ENCODE measurements around the gene LRRC7. TPM values are rescaled to one million over a fixed set of nuclear protein-coding genes. Genes with fewer than 3 reads are reported as not detected.

LRRC7 gene
- total RNA-seq, 1 experiment from 2014 or later: not detected

DNA sequence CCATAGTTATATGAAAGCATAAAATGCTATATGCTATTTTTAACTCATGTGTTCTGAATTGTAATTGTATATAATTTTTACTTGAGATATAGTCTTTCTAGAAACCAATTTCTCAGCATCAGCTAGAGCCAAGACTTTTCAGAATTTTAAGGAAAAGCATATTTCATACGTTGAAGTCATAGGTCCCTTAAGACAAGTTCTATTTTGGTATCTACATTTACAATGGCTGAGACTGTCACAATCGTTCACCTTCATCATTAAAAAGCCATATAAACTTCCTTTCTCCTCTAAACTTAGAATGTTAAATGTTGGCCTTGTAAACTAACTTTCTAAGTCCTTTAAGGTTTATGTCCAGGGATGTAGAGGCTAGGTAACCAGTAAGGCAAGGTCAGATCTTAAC lies 533.5 kb downstream of the LRRC7 start:
- intact Hi-C loops (cut with micrococcal nuclease; ENCODE audit: unreplicated experiment): no loop called here
- no TSS peak for BruUV-seq (replicated peaks)
- TF ChIP-seq, protein P1, sequence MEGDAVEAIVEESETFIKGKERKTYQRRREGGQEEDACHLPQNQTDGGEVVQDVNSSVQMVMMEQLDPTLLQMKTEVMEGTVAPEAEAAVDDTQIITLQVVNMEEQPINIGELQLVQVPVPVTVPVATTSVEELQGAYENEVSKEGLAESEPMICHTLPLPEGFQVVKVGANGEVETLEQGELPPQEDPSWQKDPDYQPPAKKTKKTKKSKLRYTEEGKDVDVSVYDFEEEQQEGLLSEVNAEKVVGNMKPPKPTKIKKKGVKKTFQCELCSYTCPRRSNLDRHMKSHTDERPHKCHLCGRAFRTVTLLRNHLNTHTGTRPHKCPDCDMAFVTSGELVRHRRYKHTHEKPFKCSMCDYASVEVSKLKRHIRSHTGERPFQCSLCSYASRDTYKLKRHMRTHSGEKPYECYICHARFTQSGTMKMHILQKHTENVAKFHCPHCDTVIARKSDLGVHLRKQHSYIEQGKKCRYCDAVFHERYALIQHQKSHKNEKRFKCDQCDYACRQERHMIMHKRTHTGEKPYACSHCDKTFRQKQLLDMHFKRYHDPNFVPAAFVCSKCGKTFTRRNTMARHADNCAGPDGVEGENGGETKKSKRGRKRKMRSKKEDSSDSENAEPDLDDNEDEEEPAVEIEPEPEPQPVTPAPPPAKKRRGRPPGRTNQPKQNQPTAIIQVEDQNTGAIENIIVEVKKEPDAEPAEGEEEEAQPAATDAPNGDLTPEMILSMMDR (conservative IDR thresholded peaks at IDR 0.05; ENCODE audit: low read depth, low read length): no peak
- TF ChIP-seq EZH2 (IDR thresholded peaks at IDR 0.05; ENCODE audit: borderline replicate concordance, low read depth, low read length, poor library complexity, severe bottlenecking): no peak
- DNase-seq (ENCODE audit: low spot score): no peak
- CTCF ChIA-PET: no interaction called here
- H3K4me1 ChIP-seq (ENCODE audit: insufficient read depth, low read length, poor library complexity, severe bottlenecking): no peaks in the 10 kb centered on the region
- no peak overlapping the region for H3K27ac ChIP-seq (ENCODE audit: low read depth, low read length, poor library complexity, severe bottlenecking)
- no peaks in the 10 kb centered on the region for H3K36me3 ChIP-seq (ENCODE audit: insufficient read depth, low read length, poor library complexity, severe bottlenecking)
- H3K4me3 ChIP-seq (ENCODE audit: low read depth, low read length, poor library complexity, severe bottlenecking): no peak overlapping the region
- no peaks in the 10 kb centered on the region for H3K9me3 ChIP-seq (ENCODE audit: low read depth, low read length, poor library complexity, severe bottlenecking)
- POLR2A ChIA-PET (ENCODE audit: low non-redundant PET): no interaction called here
- peaks cover 3% of the 10 kb centered on the region for H3K27me3 ChIP-seq (replicated peaks; ENCODE audit: insufficient read depth, low read depth, low read length, poor library complexity)

DNA sequence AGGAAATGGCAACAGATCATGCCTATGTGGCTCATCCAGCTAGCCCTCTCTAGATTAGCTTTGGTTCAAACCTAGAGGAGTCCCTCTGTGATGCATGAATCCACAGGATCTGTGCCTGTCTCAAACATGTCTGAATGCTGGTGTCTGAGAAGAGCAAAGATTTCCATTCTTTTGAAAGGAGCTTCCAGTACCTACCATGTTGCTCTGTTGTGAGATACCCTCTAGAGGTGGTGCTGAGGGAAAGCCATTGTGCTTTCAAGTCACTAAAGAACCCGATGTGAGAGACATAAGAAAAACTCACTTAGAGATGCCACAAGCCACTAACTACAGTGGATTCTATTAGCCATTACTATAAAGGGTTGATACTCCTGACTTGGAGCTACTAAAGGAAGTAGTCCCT lies 534.1 kb downstream of the LRRC7 start:
- no TSS peak for BruUV-seq (replicated peaks)
- H3K4me1 ChIP-seq (ENCODE audit: insufficient read depth, low read length, poor library complexity, severe bottlenecking): no peaks in the 10 kb centered on the region
- ChIA-PET CTCF (no interaction called here), POLR2A (ENCODE audit: low non-redundant PET) (no interaction called here)
- DNase-seq (ENCODE audit: low spot score): no peak
- no peaks in the 10 kb centered on the region for H3K36me3 ChIP-seq (ENCODE audit: insufficient read depth, low read length, poor library complexity, severe bottlenecking)
- peaks cover 3% of the 10 kb centered on the region for H3K27me3 ChIP-seq (replicated peaks; ENCODE audit: insufficient read depth, low read depth, low read length, poor library complexity)
- intact Hi-C loops (cut with micrococcal nuclease; ENCODE audit: unreplicated experiment): no loop called here
- H3K27ac ChIP-seq (ENCODE audit: low read depth, low read length, poor library complexity, severe bottlenecking): no peak overlapping the region
- H3K9me3 ChIP-seq (ENCODE audit: low read depth, low read length, poor library complexity, severe bottlenecking): no peaks in the 10 kb centered on the region
- TF ChIP-seq, protein P1 (conservative IDR thresholded peaks at IDR 0.05; ENCODE audit: low read depth, low read length): no peak
- no peak for TF ChIP-seq EZH2 (IDR thresholded peaks at IDR 0.05; ENCODE audit: borderline replicate concordance, low read depth, low read length, poor library complexity, severe bottlenecking)
- H3K4me3 ChIP-seq (ENCODE audit: low read depth, low read length, poor library complexity, severe bottlenecking): no peak overlapping the region

DNA sequence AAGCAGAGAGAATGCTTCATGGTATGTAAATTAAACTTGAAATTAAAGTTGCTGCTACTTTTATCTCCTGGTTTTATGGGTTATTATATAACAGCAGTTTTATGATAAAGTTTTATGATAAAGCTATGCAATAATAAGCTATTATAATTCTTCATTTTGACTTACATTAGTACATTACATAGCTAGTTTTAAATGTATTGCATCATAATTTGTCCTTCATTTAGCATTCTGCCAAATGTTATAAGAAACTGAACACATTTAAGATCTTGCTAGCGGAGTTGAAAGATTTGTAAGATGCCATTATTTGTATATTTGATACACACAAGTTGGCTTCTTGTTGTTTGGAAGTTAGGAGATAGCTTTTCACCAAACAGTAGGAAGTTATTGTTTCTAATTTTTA lies 536.0 kb downstream of the LRRC7 start:
- Histone ChIP-seq H3K27me3 (replicated peaks; ENCODE audit: insufficient read depth, low read depth, low read length, poor library complexity) (peaks cover 3% of the 10 kb centered on the region), H3K4me1 (ENCODE audit: insufficient read depth, low read length, poor library complexity, severe bottlenecking) (no peaks in the 10 kb centered on the region), H3K4me3 (ENCODE audit: low read depth, low read length, poor library complexity, severe bottlenecking) (no peak overlapping the region), H3K36me3 (ENCODE audit: insufficient read depth, low read length, poor library complexity, severe bottlenecking) (no peaks in the 10 kb centered on the region), H3K9me3 (ENCODE audit: low read depth, low read length, poor library complexity, severe bottlenecking) (no peaks in the 10 kb centered on the region), H3K27ac (ENCODE audit: low read depth, low read length, poor library complexity, severe bottlenecking) (no peak overlapping the region)
- no TSS peak for BruUV-seq (replicated peaks)
- POLR2A ChIA-PET (ENCODE audit: low non-redundant PET): no interaction called here
- no peak for DNase-seq (ENCODE audit: low spot score)
- CTCF ChIA-PET: no interaction called here
- intact Hi-C loops (cut with micrococcal nuclease; ENCODE audit: unreplicated experiment): no loop called here
- TF ChIP-seq, protein P1 (conservative IDR thresholded peaks at IDR 0.05; ENCODE audit: low read depth, low read length): no peak
- TF ChIP-seq EZH2 (IDR thresholded peaks at IDR 0.05; ENCODE audit: borderline replicate concordance, low read depth, low read length, poor library complexity, severe bottlenecking): no peak
